ENCODE results near the gene SLC7A5.
"Not testable (repeated sequence)": the region's sequence is repeated elsewhere in the genome, so short reads cannot be mapped to it uniquely, and the experiment has no call there.

The SLC7A5 gene

DNA sequence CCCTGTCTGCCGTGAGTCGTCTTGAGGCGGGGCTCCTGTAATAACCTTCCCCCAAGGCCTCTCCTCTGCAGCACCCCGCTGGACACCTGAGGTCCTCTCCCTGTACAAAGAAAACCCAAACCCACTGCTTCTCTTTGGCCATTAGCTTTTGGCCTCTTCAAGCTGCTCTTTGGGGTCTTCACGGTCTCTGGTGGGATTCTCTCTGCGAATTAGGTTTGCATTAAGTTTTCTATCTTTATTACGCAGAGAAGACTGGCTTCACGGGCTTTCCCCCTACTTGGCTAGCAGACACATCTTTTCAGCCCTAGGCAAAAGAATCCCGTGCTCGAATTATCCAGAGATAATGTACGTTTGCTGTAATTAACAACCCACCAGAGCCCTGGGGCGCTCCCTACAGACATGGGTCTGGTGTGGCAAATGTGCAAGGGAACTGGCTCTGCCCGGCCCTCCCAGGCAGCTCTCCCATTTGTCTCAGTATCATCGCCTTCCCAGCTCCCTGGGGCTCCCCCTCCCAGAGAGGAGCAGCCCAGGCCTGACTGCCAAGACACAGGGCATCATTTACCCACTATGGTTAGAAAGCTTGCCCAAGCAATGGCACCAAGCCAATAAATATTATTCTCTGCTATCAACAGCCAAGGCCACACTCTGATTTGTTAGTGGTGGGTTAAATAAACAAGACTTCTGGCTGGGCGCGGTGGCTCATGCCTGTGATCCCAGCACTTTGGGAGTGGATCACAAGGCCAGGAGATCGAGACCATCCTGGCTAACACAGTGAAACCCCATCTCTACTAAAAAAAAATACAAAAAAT is 78.8 kb downstream of the SLC7A5 start:
- DNase-seq: peak; percentile 34

DNA sequence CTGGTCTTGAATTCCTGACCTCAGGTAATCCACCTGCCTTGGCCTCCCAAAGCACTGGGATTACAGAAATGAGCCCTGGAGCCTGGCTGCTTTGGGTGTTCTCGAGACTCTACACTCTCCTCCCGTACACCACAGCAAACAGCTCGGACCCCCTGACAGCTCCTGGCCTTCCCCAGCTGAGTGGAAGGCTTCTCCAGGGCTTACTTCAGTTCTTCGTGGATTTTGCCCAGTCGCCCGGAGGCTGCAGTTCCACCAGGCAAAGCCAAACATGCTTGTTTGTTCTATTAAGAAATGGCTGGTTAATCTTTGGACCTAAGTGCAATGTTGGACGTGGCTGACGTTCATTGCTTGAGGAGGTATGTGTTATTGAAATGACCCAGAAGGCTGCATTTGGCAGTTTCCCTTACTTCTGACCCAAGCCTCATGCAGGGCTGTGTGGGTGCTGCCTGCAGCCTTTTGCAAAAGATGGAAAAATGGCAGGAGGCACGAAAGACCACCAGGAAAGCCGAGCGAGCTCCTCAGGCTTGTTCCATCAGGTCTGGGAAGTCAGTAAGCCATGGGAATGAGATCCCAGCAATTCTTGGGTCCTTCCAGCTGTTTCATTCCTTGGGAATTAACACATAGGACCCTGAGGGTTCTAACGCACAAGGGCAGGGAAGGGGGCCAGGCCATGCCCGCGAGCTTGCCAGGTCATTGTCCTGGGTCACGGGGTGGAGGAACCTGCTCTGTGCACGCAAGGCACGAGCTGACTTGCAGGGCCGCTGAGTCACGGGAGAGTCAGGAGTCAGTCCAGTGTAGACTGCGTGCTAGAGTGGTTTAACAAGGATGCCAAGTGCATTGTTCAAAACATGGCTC is 79.6 kb downstream of the SLC7A5 start:
- peak; percentile 93 for DNase-seq

DNA sequence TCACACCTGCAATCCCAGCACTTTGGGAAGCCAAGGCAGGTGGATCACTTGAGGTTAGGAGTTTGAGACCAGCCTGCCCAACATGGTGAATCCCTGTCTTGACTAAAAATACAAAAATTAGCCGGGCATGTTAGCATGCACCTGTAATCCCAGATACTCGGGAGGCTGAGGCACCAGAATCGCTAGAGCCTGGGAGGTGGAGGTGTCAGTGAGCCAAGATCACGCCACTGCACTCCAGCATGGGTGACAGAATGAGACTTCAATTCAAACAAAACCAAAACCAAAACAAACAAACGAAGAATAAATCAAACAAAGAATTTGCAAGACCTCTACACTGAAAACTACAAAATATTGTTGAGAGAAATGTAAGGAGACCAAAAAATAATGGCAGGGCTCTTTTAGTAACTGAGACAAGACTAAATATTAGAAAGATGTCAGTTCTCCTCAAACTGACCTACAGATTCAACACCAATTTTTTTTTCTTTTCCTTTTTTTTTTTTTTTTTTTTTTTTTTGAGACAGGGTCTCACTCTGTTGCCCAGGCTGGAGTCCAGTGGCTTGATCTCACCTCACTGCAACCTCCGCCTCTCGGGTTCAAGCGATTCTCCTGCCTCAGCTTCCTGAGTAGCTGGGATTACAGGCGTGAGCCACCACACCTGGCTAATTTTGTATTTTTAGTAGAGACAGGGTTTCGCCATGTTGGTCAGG is 80.4 kb downstream of the SLC7A5 start:
- not testable (repeated sequence) for DNase-seq

DNA sequence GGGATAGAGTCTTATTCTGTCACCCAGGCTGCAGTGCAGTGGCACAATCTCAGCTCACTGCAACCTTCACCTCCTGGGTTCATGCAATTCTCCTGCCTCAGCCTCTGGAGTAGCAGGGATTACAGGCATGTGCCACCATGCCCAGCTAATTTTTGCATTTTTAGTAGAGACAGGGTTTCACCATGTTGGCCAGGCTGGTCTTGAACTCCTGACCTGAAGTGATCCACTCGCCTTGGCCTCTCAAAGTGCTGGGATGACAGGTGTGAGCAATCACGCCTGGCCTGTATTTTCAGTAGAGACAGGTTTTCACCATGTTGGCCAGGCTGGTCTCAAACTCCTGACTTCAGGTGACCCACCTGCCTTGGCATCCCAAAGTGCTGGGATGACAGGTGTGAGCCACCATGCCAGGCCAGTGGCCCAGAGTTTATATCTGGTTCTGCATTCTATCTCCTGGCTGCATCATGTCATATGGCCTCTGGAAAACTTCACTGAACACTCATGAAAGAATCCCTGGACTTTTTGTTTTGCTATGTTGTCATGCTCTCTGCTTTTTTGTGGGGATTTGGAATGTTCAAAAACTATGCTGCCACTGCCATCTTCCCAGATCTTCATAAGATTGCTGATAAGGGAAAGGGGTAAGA is 81.7 kb downstream of the SLC7A5 start:
- DNase-seq: not testable (repeated sequence)

DNA sequence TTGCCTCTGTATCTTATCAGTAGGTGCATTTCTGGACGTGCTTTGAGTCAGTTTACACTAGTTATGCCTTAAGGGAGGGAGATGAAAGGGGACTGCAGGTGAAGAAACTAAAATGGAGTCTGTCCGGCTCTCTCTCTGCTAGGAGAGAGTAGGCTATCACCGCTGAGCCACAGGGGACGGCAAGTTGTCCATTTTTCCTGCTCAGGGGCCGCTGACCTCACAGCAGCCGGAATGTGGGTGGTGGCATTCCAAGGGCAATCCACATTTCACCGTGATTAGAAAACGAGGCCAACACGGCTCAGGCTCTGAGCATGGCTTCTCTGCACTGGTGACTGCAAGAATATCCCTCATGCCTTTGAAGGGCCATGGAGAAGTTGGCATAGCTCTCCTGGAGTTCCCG is 84.5 kb downstream of the SLC7A5 start:
- DNase-seq: peak; percentile 75

DNA sequence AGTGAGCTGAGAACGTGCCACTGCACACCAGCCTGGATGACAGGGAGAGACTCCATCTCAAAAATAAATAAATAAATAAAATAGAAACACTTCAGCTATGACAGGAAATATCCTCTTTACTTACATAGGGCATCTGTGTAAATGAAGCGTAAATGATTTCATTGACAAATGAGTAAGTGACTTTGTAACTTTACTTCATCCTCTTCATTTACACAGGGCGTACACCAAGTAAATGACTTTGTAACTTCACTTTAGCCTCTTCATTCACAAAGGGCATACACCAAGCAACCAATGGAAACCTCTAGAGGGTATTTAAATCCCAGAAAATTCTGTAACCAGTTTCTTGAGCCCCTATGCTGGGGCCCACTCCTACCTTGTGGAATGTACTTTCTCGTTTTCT is 87.3 kb downstream of the SLC7A5 start:
- no peak for DNase-seq

DNA sequence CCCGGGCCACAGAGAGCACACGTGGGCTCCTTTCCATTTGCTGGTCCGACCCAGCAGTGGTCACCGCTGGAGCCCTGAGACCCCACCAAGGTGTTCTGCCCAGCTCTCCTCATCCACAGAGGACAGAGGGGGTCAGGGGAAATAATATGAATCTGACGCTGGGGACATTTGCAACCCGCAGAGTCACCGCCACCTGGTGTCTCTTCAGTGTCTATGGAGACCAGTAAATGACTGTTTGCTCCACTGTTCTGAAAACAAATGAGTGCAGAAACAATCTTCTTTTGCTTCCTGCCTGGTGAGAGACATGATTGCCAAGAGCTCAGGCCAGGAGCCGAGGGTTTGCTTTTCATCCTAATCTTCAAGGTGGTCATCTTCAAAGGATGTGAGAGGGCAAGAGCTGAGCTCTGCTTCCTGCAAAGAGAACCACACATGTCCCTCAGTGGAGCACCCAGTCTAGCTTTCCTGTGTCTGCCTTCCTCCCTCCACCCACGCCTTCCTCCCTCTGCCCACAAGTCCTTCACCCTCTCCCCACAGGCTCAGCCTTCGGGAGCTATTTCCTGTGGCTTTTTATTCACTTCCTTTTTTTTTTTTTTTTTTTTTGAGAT is 88.8 kb downstream of the SLC7A5 start:
- peak; percentile 78 for DNase-seq

All from EL (cell line).